Subcutaneous adipose tissue (tissue), 4 donors: Measurements from ENCODE around the gene MYO10. TPM values are rescaled to one million over a fixed set of nuclear protein-coding genes. Genes with fewer than 3 reads are reported as not detected.

ENCODE experiments used
- total RNA-seq, 4 donors: library from RNA; depleted of rRNA; stranded (reverse); fragments of >200 nt; gene quantifications; one replicate each; pipeline ENCODE4 v1.1.0, GENCODE V29; 2016
- TF ChIP-seq, protein P1 (sequence below): fragments of 450-650 bp; IDR thresholded peaks from one replicate; pipeline ENCODE4 v1.5.1; 2016; ENCODE audit warnings: low read depth, mild to moderate bottlenecking, control low read depth, antibody characterized with exemption, moderate library complexity

MYO10 gene
- total RNA-seq, 4 donors from 2014 or later = 7.0 to 33.0 (median 9.3) TPM

DNA sequence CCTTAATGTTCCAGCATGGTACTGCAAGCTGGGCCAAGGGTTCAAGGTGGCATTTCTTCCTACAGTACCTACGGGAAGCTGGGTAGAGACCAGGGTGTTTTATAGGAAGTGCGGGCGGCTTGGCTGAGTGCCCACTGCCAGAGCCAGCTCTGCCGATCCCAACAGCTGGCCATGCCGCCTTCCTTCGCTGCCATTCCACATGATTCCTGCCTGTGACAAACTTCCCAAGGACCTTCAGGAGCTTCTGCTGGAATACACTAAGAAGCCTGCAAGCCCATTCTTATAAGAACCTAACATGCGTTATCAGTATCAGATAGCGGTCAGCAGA lies 22.0 kb downstream of the MYO10 start:
- TF ChIP-seq, protein P1, sequence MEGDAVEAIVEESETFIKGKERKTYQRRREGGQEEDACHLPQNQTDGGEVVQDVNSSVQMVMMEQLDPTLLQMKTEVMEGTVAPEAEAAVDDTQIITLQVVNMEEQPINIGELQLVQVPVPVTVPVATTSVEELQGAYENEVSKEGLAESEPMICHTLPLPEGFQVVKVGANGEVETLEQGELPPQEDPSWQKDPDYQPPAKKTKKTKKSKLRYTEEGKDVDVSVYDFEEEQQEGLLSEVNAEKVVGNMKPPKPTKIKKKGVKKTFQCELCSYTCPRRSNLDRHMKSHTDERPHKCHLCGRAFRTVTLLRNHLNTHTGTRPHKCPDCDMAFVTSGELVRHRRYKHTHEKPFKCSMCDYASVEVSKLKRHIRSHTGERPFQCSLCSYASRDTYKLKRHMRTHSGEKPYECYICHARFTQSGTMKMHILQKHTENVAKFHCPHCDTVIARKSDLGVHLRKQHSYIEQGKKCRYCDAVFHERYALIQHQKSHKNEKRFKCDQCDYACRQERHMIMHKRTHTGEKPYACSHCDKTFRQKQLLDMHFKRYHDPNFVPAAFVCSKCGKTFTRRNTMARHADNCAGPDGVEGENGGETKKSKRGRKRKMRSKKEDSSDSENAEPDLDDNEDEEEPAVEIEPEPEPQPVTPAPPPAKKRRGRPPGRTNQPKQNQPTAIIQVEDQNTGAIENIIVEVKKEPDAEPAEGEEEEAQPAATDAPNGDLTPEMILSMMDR = no peak

DNA sequence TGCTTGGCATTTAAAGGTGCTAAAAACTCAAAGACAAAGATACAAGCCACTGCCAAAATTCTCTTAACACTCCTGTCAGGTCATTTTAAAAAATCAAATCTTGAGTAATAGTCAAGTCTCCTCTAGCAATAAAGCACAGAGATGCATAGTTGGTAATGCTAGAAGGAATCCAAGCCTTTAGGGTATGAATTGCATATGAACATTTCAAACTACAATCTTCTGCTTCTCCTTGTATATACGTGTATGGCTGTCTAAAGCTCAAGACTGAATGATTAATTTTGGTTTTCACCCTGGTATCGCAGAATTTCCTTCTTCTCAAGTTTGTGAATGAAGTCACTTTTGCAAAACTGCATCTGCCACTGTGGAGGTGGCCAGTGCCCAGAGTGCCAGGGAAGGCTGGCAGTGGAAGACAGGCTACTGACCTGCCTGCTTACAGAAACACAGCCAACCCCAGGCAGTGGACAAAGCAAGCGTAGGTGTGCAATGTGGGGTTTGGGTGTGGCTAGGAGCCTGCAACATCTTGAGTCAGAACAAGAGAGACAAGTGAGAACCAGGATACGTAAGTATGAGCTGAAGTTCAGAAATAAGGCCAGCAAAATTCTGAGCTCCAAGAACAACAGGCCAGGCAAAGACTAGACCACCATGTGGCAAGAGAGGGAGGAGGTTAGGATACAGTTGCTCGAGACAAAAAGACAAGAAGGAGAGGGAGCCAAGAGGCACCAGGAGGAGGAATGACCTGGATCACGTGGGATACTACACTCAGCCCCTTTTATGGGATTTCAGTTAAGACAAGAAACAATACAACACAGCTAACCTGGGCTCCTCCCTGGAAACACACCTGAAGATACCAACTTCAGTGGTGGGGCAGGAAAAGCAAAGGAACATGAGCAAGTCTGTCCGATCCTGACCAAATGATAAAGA lies 22.6 kb downstream of the MYO10 start:
- TF ChIP-seq, protein P1 = no peak

DNA sequence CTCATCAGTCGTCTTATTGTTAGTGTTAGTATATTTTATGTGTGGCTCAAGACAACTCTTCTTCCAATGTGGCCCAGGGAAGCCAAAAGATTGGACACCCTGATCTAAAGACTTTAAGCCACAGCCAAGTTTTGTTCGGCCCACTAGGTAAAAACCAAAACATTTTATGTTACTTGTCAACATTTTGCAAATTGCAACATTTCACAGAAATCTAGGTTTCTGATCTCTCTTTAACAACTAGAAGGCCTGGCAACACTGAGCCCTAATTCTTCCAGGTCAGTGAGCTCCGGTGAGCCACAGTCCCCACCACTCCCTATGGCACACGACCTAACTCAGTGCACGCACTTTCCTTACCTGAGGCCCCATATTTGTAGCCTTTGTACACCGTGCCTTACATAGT lies 24.0 kb downstream of the MYO10 start:
- TF ChIP-seq, protein P1 = no peak

DNA sequence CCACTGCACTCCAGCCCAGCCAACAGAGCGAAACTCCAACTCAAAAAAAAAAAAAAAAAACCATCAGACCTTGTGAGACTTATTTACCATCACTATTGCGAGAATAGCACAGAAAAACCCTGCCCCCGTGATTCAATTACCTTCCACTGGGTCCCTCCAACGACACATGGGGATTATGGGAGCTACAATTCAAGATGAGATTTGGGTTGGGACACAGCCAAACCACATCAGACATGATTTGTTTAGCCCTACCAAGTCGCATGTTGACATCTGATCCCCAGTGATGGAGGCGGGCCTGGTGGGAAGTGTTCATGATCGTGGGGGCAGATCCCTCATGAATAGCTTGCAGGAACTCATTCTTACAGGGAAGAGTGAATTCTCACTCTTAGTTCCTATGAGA lies 26.6 kb downstream of the MYO10 start:
- TF ChIP-seq, protein P1 = no peak

DNA sequence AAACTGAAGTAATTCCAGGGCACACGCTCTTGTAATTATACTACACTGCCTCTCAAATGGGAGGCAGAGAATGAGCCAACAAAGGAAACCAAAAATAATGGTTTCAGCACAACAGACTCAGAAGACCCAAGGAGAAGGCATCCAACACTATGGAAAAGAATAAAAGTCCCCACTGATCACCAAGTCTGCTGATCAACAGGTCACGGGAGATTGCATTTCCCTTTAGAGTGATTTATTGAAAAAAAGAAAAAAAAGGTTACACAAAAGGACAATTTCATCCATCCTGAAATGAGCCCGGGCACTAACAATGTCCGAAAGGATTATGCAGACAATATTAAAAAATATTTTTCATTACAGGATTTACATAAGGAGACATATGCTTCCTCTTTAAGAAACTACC lies 28.8 kb downstream of the MYO10 start:
- TF ChIP-seq, protein P1 = no peak

DNA sequence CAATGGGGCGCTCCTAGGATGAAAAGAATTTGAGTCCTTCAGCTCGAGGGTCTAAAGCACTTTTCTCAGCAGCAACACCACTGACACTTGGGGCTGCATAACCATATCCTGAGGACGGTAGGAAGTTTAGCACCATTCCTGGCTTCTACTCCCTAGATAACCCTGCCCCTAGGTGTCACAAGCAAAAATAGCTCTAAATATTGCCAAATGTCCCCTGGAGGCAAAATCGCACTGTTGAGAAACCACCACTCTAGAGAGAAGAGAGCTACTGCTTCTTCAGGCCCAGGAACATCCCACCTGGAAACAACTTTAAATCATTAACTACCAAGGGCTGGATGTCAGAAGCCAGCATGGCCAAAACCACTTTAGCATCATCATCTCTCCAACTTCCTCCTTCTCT lies 29.8 kb downstream of the MYO10 start:
- TF ChIP-seq, protein P1 = no peak

DNA sequence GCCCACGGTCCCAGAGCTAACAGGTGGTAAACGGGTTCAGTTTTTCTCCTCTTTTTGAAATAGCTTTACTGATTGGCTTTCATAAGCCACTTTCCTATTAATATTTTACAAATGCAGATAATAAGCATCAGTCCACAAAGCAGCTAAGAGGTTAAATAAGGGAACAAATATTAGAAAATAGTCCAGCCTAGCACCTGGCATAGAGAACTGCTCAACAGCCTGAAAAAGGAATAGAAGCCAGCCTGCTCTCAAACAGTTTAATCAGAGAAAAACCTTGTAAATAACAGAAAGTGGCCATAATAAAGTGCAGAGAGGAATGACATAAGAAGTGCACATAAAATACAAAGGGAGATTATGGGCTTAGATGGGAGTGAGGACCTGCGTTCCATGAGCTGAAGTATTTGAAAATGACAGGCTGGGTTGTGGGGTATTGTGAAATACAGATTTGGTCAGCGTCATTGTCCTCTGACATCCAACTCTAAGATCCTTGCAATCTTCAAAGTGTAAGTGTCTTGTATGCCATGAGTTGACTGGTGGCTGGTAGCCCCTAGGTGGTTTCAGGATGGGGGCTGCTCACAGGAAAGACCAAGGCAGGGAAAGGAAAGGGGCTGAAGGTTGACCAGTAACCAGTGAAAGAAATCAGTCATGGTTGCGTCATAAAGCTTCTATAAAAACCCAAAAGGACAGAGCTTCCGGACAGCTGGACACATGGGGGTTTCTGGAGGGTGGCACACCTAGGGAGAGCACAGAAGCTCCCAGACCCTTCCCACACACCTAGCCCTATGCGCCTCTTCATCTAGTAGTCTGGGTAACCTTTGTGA lies 32.4 kb downstream of the MYO10 start:
- TF ChIP-seq, protein P1 = no peak
